Activated CD4-positive, alpha-beta T cell treated with anti-CD3 and anti-CD28 coated beads, Interleukin-2, amount 50 U/mL, for 16 hours (primary cell): ENCODE results near the gene RNF144B.

Experiments used
- DNase-seq: peaks from one replicate; pipeline ENCODE4 v3.0.0-alpha.2; 2020

The RNF144B gene

GRCh38 chr6:18412068-18412467, 24.9 kb downstream of the RNF144B start:
- DNase-seq = no peak

GRCh38 chr6:18412644-18413043, 25.5 kb downstream of the RNF144B start:
- no peak for DNase-seq

GRCh38 chr6:18413381-18413780, 26.2 kb downstream of the RNF144B start:
- DNase-seq = no peak

- no peak for DNase-seq
Observed at GRCh38 chr6:18414116-18414515, 27.0 kb downstream of the RNF144B start.

- no peak for DNase-seq
Observed at GRCh38 chr6:18415207-18415606, 28.1 kb downstream of the RNF144B start.

- DNase-seq = no peak
Observed at GRCh38 chr6:18415671-18416340, 28.7 kb downstream of the RNF144B start.

- DNase-seq = no peak
Observed at GRCh38 chr6:18416341-18416679, 29.2 kb downstream of the RNF144B start.

- DNase-seq = no peak
Observed at GRCh38 chr6:18420328-18420727, 33.2 kb downstream of the RNF144B start.

- no peak for DNase-seq
Observed at GRCh38 chr6:18422136-18422535, 35.0 kb downstream of the RNF144B start.

- DNase-seq = no peak
Observed at GRCh38 chr6:18423426-18423825, 36.3 kb downstream of the RNF144B start.

GRCh38 chr6:18424201-18424600, 37.1 kb downstream of the RNF144B start:
- DNase-seq = no peak

- no peak for DNase-seq
Observed at GRCh38 chr6:18425218-18425617, 38.1 kb downstream of the RNF144B start.

- DNase-seq = no peak
Observed at GRCh38 chr6:18427296-18427695, 40.1 kb downstream of the RNF144B start.

GRCh38 chr6:18429655-18430297, 42.6 kb downstream of the RNF144B start:
- DNase-seq = no peak

GRCh38 chr6:18431581-18431980, 44.4 kb downstream of the RNF144B start:
- DNase-seq = no peak

- DNase-seq = no peak
Observed at GRCh38 chr6:18432180-18432579, 45.0 kb downstream of the RNF144B start.

GRCh38 chr6:18432619-18433018, 45.5 kb downstream of the RNF144B start:
- no peak for DNase-seq

GRCh38 chr6:18433059-18433458, 45.9 kb downstream of the RNF144B start:
- DNase-seq = no peak

- DNase-seq = no peak
Observed at GRCh38 chr6:18436341-18436740, 49.2 kb downstream of the RNF144B start.

- DNase-seq = peak; percentile 7
Observed at GRCh38 chr6:18439581-18439980, 52.4 kb downstream of the RNF144B start.

- DNase-seq = no peak
Observed at GRCh38 chr6:18441251-18441979, 54.3 kb downstream of the RNF144B start.

GRCh38 chr6:18444111-18444510, 57.0 kb downstream of the RNF144B start:
- DNase-seq = no peak

- DNase-seq = no peak
Observed at GRCh38 chr6:18445228-18445627, 58.1 kb downstream of the RNF144B start.

GRCh38 chr6:18446771-18447170, 59.6 kb downstream of the RNF144B start:
- DNase-seq = no peak
